Activated CD4-positive, alpha-beta T cell treated with anti-CD3 and anti-CD28 coated beads for 1 hour (primary cell): ENCODE results near the gene RPTOR.

Source experiments
- DNase-seq: peaks from one replicate; pipeline ENCODE4 v3.0.0-alpha.2; 2020

Gene RPTOR

DNA sequence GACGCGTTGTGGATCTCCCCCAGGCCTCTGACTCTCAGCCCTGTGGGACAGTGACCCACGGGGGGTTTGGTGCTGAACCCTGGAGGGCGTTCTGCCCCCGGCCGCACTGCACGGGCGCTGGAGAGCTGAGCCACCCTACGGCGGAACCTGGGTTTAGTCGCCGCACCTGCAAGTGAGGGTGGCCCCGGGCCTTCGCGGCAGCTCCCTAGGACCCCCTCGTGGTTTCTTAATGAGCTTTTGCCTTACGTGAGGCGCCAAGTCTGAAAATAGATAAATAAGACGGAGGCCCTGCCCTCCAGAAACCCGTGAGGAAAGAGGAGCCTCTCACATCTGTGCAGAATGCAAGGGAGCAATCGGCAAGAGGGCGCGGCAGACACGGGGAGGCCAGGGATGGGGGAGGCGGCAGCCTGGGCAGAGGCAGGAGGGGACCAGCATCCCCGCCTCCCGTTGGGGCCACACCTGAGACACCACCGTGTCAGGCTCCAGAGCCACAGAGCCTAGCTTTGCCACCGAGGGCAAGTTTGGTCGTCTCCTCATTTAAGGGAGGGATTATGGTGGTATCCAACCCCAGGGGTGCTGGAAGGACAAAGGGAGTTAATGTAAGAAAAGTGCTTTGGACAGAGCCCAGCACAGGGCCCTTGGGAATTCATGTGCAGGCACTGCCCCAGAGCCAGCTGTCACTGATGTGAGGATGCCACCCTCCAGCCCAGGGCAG lies 293.8 kb downstream of the RPTOR start:
- DNase-seq, result no peak

DNA sequence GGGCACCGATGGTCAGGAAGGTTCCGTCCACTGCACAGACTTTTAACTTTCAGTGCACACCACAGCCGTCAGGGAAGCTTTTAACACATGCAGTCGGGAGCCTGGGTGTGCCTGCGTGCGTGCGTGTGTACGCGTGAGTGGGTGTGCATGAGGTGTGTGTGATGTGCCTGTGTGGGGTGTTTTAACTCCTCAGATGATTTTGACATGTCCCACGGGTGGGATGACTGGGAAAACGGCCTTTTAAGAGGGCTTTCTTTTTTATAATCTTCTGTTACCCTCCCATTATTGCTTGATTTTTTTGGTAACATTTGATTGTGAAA lies 294.3 kb downstream of the RPTOR start:
- DNase-seq, result no peak

DNA sequence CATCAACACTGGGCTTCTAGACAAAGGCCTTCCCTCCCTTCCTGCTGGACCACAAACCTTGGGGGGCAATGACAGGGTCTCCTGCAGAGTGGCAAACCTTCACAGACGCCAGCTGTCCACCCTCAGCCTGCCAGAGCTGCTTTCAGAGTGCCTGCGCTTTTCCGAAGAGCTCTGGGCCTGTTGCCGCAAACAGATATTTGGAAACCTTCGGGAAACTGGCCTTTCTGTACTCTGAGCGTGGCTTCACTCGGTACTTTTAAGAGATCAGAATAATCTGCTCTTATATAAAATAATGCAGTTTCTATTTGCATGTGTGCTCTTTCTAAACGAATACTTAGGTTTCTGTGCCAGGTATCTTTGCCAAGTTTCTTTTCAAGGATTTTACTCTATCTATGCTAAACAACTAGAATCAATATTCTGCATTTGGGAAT lies 294.9 kb downstream of the RPTOR start:
- no peak for DNase-seq

DNA sequence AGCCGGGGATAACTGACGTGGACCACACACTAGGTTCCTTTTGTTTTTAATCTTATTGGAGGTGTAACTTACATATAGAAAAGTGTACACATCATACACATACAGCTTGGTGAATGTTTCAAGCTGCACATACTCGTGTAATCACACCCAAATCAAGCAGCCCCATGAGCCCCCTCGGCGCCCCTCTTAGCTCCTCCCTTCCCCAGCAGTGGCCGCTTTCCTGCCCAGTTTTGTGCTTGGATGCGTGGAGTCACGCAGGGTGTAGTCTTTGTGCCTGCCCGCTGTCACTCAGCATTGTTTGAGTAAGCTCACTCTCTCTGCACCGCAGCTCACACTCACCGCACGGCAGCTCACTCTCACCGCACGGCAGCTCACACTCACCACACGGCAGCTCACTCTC lies 295.3 kb downstream of the RPTOR start:
- DNase-seq, result no peak

DNA sequence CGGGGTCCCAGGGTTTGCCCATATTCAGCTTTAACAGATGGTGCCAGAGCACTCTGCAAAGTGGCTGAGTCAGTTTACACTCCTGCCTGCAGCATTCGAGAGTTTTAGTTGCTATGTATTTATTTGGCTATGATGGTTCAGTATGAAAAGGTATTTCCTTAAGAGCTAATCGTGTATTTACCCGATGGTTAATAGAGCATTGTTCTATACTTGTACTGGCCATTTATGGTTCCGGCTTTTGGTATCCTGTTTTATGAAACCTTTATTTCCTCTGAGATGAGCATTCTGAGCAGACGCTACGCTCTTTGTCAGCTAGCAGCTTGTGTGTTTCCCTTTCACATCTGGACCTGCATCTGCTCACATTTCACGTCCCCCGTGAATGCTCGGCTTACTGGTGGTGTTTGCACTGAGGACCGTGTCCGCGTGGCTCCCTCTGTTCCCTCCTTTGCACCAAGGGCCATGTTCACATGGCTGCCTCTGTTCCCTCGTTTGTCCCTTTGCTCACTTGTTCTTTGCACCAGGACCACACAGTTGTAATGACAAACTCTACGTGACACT lies 297.9 kb downstream of the RPTOR start:
- no peak for DNase-seq

DNA sequence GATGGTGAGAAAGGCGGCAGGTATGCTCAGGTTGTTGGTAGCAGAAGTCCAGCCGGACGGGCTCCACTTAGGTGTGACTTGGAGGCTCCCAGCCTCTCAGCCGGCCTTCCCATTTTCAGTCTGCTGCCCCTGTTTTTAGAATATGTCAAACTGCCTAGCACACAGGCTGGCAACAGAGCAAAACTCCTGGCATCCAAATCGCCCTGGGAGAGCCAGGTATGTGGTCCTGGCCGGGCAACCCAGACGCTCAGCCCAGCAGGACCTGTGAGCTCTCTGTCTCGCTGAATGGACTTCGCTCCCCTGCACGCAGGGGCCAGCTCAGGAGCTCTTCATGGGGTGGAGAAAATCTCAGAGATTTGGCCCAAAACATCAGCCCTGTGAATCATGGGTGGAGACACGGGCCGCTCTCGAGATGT lies 299.1 kb downstream of the RPTOR start:
- no peak for DNase-seq

DNA sequence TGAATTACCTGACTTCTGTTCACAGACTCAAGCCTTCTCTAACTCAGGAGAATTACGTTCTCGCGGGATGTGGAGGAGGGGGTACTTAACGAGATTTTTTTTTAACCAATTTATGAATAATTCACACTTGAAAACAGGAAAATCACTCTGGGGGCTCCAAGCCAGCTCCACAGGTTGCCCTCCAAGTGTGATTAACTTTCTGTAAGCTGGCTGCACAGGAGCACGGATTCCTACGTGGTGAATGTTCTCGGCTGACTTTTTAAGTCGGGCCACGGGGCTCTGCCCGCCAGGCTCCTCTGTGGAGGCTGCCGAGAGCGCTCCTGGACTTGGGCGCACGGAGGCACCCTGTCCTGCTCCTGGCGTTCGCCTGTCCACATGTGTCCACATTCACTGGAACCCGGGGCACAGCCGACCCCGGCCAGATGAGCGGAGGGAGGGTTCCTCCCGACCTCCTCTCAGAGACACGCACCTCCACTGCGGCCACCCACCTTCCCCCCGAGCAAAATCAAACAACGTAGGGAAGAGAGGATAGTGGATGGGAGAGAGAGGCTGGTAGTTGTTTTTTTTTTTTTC lies 299.9 kb downstream of the RPTOR start:
- DNase-seq, result no peak

DNA sequence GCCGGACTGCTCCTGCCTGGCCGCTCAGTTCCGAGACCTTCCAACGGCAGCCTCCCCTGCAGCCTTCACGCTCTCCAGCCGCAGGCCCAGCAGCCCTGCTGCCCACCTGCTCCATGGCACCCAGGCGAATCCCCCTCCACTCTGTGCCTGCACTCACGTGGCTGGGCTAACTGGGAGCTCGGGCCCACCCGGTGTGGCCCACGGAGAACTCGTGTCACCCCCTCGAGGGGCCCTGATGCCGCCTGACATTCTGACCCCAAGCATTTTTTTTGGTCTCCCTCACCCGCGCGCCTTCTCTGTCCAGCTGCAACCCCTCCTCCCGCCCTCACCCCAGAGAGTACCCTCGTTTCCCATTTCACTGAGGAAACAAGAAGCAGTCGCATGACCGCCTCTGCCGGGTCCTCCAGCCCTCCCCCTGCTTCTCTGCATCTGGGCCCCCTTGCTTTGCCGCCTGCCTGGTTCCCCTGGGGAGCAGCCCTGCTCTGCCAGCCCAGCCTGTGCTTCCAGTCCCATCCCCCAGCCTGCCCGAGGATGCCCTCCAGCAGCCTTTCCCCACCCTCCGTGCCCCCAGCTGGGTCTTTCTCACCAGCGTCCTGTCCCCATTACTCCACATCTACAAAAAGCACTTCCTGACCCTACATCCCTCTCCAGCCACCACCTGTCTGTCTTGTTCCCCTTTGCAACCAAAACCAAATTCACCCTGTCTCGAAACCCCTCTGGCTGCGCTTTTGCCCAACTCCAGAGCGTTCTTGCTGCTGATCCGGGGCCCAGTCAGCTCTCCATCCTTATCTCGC lies 300.6 kb downstream of the RPTOR start:
- DNase-seq, result no peak

DNA sequence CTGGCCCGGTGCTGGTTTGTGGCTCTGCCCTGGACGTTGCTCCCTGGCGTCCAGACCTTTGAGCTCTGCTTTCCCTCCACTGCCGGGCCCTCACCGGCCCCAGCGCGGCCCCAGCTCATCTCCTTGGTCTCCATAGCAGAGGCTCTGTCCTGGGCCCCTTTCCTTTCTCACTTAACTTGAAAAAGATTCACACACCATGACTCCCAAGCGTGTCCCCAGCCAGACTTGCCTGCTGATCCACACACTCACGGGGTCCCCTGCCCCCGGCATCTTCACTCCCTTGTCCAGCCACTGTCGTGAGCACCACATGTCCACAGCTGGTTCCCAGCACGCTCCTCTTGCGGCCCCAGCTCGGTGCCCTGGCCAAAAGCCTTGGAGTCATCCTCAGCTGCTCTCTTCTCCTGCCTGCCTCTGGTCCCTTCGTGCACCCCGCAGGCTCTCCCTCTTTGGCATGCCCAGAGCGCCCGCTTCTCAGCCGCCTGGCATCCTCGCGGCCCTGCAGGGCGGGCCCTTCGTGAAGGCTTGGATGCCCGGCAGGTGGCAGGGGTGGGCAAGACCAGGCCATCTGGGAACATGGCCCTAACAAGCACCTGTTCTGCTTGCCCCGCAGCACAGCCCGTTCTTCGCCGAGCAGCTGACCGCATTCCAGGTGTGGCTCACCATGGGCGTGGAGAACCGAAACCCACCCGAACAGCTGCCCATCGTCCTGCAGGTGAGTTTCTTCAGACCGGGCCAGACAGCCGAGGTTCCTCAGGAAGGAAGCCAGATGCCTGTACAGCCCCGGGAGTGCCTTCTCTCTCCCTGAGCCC lies 301.4 kb downstream of the RPTOR start:
- DNase-seq, result no peak

DNA sequence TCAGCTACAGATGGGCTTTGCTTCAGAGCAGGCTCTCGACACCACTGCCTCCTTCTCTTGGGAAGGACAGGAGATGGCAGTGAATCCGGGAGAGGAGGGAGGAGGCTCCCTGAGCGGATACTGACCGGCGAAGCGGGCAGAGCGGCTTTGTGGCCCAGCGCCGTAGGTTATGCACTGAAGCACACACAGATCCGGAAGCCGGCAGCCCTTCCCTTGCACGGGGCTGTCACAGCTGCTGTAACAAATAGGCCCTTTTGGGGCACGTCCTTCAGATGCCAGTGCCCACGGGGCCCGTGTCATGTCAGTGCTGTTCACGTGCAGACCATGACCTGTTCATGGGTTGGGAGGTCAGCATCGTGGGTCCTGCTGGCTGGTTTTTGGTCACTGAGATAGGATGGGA lies 302.3 kb downstream of the RPTOR start:
- DNase-seq, result no peak

DNA sequence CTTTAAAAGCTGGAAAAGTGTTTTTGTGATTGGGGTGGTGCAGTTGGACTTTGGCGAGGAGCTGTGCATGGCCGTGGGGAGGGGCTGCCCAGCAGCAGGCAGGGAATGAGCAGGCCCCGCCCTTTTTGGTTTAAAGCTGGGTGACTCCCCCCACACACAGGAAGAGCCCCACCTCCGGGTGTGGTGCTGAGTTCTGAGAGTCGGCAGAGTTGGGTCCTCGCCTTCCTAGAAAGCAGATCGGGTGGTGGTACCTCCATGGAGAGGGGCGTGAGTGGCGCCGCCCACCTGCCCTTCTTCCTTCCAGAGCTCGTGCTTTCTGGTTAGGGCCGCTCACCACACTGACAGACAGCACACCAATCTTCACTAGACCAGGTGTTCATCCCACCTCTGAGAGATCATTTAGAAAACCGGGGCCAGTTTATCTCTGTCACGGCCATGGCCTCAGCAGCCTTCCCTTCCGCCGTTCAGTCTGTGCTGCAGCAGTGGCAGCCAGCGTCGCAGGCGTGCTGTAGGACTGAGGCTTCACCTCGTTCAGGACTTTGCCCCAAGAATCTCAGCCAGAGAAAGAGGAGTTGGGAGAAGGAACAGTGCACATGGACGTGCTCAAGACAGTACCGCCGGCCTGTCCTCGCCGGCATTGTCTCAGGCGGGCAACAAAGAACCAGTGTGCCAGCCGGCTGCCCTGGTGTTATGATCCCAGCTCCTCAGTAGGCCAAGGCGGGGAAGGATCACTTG lies 303.0 kb downstream of the RPTOR start:
- peak; percentile 35 for DNase-seq

DNA sequence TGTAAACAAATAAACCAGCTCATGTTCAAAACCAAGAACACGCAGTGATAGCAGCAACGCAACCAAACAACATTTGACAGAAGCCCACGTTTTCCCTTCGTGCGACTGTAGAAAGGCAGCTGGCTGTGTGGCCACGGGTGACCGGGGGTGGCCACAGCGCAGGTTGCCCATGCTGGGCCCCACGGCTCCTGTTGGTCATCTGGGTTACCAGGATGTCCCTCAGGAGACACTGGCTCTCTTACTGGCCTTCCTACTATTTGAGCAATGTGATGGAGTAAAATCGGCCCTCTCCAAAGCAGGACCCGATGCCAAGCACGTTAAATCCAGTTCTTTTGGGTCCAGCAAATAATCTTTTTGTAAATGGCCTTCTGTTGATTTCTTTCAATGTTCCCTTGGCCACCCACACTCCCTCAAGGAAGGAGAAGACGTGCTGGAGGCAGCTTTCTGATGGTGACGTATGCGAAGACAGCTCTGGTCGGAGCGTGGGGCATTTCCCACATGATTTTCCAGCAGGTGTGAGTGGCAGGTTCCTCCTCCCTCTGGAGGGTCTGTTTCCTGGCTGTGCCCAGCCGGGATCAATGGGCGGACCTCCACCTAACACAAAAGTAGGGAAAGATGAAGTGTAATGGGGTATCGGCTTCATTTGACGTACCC lies 303.9 kb downstream of the RPTOR start:
- DNase-seq, result no peak

DNA sequence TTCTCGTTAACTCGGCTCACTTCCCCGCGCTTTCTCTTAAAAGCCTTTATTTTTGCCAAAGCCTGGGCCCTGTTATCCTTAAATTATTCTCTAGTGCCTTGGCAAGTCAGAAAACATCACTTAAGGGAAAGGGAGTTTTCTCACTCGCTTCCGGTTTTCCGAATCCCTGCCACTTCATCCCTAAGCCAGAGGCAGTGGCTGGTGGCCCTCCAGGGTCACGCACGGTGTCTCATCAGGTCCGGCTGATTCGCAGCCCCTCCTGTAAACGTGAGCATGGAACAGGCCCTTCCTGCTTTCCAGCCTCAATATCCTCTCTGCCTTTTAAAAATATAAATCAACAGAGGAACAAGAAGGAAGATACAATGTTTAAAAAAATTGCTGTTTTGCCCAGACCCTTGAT lies 304.5 kb downstream of the RPTOR start:
- DNase-seq, result no peak

DNA sequence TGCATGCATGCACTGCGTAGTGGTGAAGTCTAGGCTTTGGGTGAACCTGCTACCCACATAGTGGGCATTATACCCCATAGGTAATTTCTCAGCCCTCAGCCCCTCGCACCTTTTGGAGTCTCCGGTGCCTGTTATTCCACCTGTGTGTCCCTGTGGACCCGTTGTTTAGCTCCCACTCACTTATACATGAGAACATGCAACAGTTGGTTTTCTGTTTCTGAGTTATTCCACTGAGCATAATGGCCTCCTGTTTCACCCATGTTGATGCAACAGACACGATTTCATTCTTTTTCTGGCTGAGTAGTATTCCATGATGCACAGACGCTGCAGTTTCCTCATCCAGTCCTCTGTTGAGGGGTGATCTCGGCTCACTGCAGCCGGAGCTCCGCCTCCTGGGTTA lies 305.5 kb downstream of the RPTOR start:
- no peak for DNase-seq

DNA sequence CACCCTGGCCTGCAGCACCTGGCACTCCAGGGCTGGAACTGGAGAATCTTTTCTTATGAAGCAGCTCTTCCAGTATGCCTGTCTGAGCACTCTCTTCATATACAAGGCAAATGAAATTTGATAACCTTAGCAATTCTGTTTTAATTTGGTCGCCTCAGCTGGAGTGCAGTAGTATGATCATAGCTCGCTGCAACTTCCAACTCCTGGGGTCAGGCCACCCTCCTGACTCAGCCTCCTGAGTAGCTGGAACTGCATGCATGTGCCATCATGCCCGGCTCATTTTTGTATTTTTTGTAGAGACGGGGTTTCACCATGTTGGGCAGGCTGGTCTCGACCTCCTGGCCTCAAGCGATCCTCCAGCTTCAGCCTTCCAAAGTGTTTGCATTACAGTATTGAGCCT lies 306.2 kb downstream of the RPTOR start:
- no peak for DNase-seq

DNA sequence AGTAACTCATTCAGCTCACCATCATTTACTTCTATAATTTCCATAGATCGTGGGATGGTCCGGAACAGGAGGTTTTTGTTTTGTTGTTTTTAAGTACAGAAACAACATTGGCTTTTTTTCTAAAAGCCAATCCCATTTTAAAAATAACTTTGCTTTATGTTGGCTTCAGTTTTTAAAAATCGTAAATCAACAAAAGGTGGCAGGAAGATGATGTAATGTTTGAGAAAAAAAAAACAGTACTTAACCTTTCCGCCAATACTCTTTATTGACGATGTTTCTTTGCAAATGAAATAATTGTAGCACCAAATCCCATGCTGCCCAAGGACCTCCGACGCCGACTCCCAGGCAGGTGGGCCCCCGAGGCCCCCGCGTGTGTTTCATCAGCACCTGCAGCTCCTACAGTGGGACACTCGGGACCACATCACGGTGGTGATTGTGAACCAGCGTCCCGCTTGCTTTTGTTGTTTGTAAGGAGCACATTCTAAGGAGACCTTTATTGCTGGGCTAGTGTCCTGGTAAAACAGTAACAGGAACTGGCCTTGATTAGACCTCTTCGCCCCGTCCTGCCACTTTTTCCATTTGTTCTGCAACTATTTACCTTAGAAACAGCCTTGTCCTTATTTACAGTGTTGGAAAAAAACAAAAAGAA lies 306.8 kb downstream of the RPTOR start:
- no peak for DNase-seq

DNA sequence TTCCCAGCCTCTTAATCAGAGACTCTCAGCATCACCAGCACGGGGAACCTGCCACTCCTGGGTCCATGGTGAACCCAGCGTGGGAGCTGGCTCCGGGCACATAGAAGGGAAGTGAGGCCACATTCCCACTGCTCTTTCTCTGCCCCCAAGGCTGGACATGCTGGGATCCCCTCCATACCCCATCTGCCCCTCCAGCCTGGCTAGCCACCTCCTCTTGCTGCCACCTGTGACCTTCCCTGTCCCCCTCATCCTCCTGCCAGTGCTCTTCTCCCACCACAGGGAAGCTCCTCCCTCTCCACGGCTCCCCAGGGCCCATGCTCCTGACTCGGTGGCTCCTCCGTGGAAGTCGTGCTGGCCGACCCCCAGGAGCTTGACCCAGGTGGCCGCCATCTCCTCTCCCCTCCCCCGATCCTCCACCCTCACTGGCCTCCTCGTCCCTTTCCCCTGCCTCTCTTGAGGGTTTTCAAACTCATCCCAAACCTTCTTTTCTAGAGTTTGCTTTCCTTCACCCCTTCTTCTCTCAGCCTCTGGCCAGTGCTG lies 307.9 kb downstream of the RPTOR start:
- no peak for DNase-seq

DNA sequence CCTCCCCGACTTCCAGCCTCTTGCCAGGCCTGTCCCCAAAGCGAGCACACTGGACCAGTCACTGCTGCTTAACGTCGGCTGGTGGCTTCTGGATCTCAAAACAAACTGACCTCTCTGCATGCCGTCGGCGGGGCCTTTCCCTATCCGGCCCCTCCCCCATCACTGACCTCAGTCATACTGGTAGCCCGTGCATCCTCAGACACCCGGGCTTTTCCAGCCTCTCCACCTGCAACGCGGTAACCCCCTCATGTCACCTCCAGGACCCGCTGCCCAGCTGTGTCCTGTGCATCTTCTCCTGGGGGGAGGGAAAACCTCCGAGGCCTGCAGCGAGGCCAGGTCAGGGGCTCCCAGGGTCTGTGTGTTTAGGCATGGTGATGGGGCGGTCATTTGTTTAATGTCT lies 308.4 kb downstream of the RPTOR start:
- no peak for DNase-seq

DNA sequence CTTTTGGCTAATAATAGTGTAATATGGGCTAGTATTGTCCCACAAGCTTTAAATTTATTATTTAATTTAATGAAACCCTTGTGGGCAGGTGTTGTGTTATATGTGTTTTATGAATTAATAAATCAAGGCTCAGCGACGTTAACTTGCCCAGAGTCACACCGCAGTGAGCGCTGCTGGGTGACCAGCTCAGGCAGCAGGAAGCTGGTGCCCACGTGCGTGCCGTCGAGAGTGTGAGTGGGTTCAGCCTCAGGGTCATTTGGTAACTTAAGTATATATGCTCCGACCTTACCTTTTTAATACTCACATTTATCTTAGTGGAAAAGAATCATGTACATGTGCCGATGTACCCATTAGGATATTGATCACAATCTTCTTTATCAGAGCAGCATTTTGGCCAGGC lies 309.6 kb downstream of the RPTOR start:
- DNase-seq, result no peak

DNA sequence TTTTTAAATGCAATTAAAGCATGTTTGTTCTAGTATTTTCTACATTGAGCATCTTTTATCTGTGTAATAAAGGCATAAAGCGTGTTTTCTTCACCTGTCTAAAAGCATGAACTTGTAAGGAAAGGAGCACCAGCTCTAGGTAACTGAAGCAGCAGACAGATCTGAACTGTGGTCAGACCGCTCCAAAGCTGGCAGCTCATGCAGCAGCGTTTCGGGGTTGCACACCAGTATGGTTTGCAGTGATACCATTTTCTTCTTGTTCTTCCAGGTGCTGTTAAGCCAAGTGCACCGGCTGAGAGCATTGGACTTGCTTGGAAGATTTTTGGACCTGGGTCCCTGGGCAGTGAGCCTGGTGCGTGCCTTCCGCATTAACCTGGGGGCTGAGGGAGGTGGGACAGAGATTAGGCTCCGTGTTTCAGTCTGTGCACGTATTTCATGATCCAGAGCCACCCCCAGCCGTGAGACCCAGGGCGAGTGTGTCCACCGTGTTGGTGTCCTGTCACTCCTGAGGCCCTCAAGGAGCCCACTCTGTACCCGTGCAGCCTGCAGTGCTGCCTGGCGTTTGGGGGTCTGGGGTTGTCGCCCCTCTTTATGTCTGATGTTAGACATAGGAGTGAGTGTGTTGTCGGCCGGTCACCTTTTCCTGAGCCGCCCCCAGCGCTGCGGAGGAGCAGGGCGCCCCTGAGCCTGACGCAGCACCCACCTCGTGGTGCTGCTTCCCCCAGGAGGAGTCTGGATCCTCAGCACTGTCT lies 310.7 kb downstream of the RPTOR start:
- no peak for DNase-seq
